Ovary (tissue), 9 donors: Measurements from ENCODE around the gene LDB3. TPM values are rescaled to one million over a fixed set of nuclear protein-coding genes. Genes with fewer than 3 reads are reported as not detected.

Source experiments
- DNase-seq, 5 donors: peaks; one replicate each; pipeline ENCODE4 v3.0.0-alpha.2; 2019 to 2020
- H3K27ac ChIP-seq, 2 donors: fragments of 200-600 bp; one replicate each; pipeline versions ENCODE4 v1.5.1 to v1.8.0; 2019 to 2022
- H3K27me3 ChIP-seq: fragments of 200-600 bp; one replicate; pipeline ENCODE4 v1.8.0; 2022
- H3K36me3 ChIP-seq: fragments of 200-600 bp; sonication (generic); one replicate; pipeline ENCODE4 v1.5.1; 2019
- H3K4me1 ChIP-seq: one replicate; pipeline ENCODE4 v1.8.1; 2013; ENCODE audit warnings: mild to moderate bottlenecking, moderate library complexity; ENCODE audit not compliant: insufficient read depth
- H3K4me3 ChIP-seq: fragments of 200-600 bp; sonication (generic); one replicate; pipeline ENCODE4 v1.5.1; 2017
- H3K9me3 ChIP-seq, 2 donors: fragments of 200-600 bp in 1 of 2; sonication (generic) in 1 of 2; one replicate each; pipeline versions ENCODE4 v1.5.1 to v1.8.1; 2013 to 2019; ENCODE audit warnings: mild to moderate bottlenecking in 1 of 2, moderate library complexity in 1 of 2
- EP300 ChIP-seq: sonication (generic); formaldehyde crosslinking; IDR thresholded peaks from one replicate; pipeline ENCODE4 v1.6.1; 2017; ENCODE audit warnings: antibody characterized with exemption
- POLR2A ChIP-seq: fragments of 450-650 bp; IDR thresholded peaks from one replicate; pipeline ENCODE4 v1.6.1; 2017; ENCODE audit warnings: antibody characterized with exemption, mild to moderate bottlenecking, moderate library complexity
- WGBS, 3 donors: extraction: QIAGEN DNeasy Blood & Tissue Kit in 1 of 3; methylation state at CpG; one replicate each; pipeline versions ENCODE4 v1.1.5 to v1.1.7; 2013 to 2017; 5-methylcytosine and 5-hydroxymethylcytosine counted together
- intact Hi-C, 4 donors: fragments of 100-400 bp; cut with DNase I; formaldehyde crosslinking; loops; one replicate each; pipeline versions ENCODE4 v1.11.0 to v1.15.1; 2022 to 2023
- polyA plus RNA-seq, 2 donors: library from polyadenylated mRNA; stranded (reverse); fragments of 200-250 nt in 1 of 2; fragments of 350-450 nt in 1 of 2; fragmentation: Illumina TruSeq in 1 of 2; extraction: RNeasy Lipid Tissue Mini Kit (QIAGEN cat#74804) in 1 of 2; gene quantifications; one replicate each; pipeline ENCODE4 v1.2.3, GENCODE V29; 2013 to 2014
- total RNA-seq, 7 donors: library from RNA; depleted of rRNA in 2 of 7; stranded (reverse); fragments of >200 nt in 2 of 7; fragmentation: NEBNext Ultra II Directional in 3 of 7; extraction: Animal tissue kit (Norgen Biotek cat#: 25700) in 3 of 7; gene quantifications; one replicate each; pipeline versions ENCODE4 v1.1.0 to v1.2.4, GENCODE V29; 2016 to 2023
- TF ChIP-seq, protein P1 (sequence below), 3 donors: fragments of 450-650 bp in 2 of 3; fragments of 200-600 bp in 1 of 3; IDR thresholded peaks; one replicate each; pipeline versions ENCODE4 v1.5.1 to v1.8.0; 2016 to 2022; ENCODE audit warnings: antibody characterized with exemption in 3 of 3, mild to moderate bottlenecking in 1 of 3
- donor health status: DM: no; HTN: no; CAD: no; lungs with moderate emphysema.
- donor health status: DM: no; HTN: no; CAD: no.
- donor health status: Bipolar disorder and iron deficiency.
- donor health status: DM: yes; HTN: yes; CAD: no.
- donor health status: DM: no; HTN: no; CAD: no.
- donor health status: DM: yes; HTN: yes; CAD: no.

Gene LDB3
- total and polyA plus RNA-seq, 9 donors = 1.5 to 12.9 (median 3.6) TPM

GRCh38 chr10:86769991-86770390, 101.7 kb downstream of the LDB3 start:
- no peak for DNase-seq
- Histone ChIP-seq H3K9me3 (no peaks in the 10 kb centered on the region), H3K4me1 (peaks cover 13% of the 10 kb centered on the region), H3K27ac (no peak overlapping the region), H3K36me3 (no peaks in the 10 kb centered on the region), H3K4me3 (no peak overlapping the region), H3K27me3 (no peaks in the 10 kb centered on the region)
- WGBS, 3 donors = 94 to 96% (median 95%) methylated on average over 10 of the region's 10 CpGs
- TF ChIP-seq, protein P1, sequence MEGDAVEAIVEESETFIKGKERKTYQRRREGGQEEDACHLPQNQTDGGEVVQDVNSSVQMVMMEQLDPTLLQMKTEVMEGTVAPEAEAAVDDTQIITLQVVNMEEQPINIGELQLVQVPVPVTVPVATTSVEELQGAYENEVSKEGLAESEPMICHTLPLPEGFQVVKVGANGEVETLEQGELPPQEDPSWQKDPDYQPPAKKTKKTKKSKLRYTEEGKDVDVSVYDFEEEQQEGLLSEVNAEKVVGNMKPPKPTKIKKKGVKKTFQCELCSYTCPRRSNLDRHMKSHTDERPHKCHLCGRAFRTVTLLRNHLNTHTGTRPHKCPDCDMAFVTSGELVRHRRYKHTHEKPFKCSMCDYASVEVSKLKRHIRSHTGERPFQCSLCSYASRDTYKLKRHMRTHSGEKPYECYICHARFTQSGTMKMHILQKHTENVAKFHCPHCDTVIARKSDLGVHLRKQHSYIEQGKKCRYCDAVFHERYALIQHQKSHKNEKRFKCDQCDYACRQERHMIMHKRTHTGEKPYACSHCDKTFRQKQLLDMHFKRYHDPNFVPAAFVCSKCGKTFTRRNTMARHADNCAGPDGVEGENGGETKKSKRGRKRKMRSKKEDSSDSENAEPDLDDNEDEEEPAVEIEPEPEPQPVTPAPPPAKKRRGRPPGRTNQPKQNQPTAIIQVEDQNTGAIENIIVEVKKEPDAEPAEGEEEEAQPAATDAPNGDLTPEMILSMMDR (IDR thresholded peaks at IDR 0.05) = no peak
- TF ChIP-seq POLR2A = no peak
- no peak for TF ChIP-seq EP300
- intact Hi-C loops = no loop called here

DNA sequence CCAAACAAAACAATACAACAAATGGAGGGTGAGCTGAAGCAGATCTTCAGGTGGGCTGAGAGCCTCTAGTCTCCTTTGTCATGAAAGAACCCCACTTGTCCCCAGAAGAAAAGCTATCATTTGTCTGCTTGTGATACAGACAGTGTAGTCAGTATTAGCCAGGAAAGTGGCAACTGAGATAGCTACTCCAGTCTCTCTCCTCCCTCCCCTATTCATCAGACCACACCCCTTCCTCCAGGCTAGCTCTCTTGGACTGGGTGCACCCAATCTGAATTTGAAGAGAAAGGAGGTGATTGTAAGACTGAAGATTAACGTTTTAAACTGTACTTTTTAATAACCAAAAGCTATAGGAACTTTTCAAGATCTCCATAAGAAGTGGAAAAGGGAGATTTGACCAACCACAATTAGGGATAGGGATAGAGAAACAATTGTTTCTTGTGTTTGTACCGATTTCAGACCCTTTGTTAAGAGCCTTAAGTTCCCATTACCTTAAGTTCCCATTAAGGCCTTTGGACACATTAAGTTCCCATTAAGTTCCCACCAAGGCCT, 102.2 kb downstream of the LDB3 start:
- H3K4me3 ChIP-seq = no peak overlapping the region
- H3K27ac ChIP-seq = no peak overlapping the region
- intact Hi-C loops = no loop called here
- no peaks in the 10 kb centered on the region for H3K9me3 ChIP-seq
- 53 to 68% (median 55%) methylated on average over 2 of the region's 2 CpGs for WGBS, 3 donors
- peaks cover 15% of the 10 kb centered on the region for H3K4me1 ChIP-seq
- DNase-seq = no peak
- no peaks in the 10 kb centered on the region for H3K27me3 ChIP-seq
- H3K36me3 ChIP-seq = no peaks in the 10 kb centered on the region
- TF ChIP-seq POLR2A (no peak), EP300 (no peak)

GRCh38 chr10:86773498-86773897, 105.2 kb downstream of the LDB3 start:
- DNase-seq = no peak
- H3K4me3 ChIP-seq = no peak overlapping the region
- no peaks in the 10 kb centered on the region for H3K9me3 ChIP-seq
- TF ChIP-seq POLR2A (no peak), EP300 (no peak)
- TF ChIP-seq, protein P1 (IDR thresholded peaks at IDR 0.05) = no peak
- peaks cover 14% of the 10 kb centered on the region for H3K4me1 ChIP-seq
- intact Hi-C loops = no loop called here
- WGBS, 3 donors = 15 to 46% (median 19%) methylated on average over 6 of the region's 6 CpGs
- no peaks in the 10 kb centered on the region for H3K36me3 ChIP-seq
- H3K27me3 ChIP-seq = no peaks in the 10 kb centered on the region
- no peak overlapping the region for H3K27ac ChIP-seq

- H3K4me3 ChIP-seq = no peak overlapping the region
- H3K9me3 ChIP-seq = no peaks in the 10 kb centered on the region
- DNase-seq = no peak
- WGBS, 3 donors = 64 to 72% (median 70%) methylated on average over 6 of the region's 6 CpGs
- no peak overlapping the region for H3K27ac ChIP-seq
- TF ChIP-seq POLR2A = no peak
- TF ChIP-seq, protein P1 (IDR thresholded peaks at IDR 0.05) = no peak
- no peak for TF ChIP-seq EP300
- no peaks in the 10 kb centered on the region for H3K36me3 ChIP-seq
- no peaks in the 10 kb centered on the region for H3K27me3 ChIP-seq
- intact Hi-C loops = no loop called here
- H3K4me1 ChIP-seq = peaks cover 11% of the 10 kb centered on the region
Observed at GRCh38 chr10:86775056-86775869, 107.0 kb downstream of the LDB3 start.

DNA sequence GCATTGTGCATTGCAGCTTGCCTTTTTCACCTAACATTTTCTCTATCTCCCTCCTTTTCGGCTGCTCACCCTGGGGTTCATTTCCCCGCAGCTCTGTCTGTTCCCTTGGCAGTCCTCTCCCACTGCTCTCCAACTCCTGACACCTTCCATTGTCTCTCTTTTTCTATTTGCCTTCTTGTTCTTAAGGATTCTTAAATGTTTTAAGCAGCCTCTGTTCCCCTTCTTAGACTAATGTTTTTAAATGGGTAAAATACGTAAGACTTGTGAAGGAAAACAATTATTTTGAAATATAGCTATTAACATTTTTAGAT, 107.5 kb downstream of the LDB3 start:
- H3K36me3 ChIP-seq = no peaks in the 10 kb centered on the region
- no peak for TF ChIP-seq EP300
- TF ChIP-seq, protein P1 (IDR thresholded peaks at IDR 0.05) = no peak
- TF ChIP-seq POLR2A = no peak
- DNase-seq = no peak
- H3K9me3 ChIP-seq = no peaks in the 10 kb centered on the region
- H3K27ac ChIP-seq = no peak overlapping the region
- no peaks in the 10 kb centered on the region for H3K27me3 ChIP-seq
- H3K4me1 ChIP-seq = peaks cover 9% of the 10 kb centered on the region
- no peak overlapping the region for H3K4me3 ChIP-seq
- WGBS, 3 donors = 35 to 52% (median 47%) methylated on average over 3 of the region's 3 CpGs
- intact Hi-C loops = no loop called here
